Type B pancreatic cell (in vitro differentiated cells): ENCODE data around the gene IRS2. TPM values are rescaled to one million over a fixed set of nuclear protein-coding genes. Genes with fewer than 3 reads are reported as not detected.
A peak's percentile ranks its signal among the peaks of the same experiment; 100 is the strongest.

Experiments used
- DNase-seq: peaks from one replicate; pipeline ENCODE4 v3.0.0; 2021; ENCODE audit warnings: mixed read lengths; ENCODE audit not compliant: unreplicated experiment; ENCODE audit errors: extremely low spot score
- H3K27ac Mint-ChIP-seq: 2 replicates; pipeline ENCODE4 v1.8.0; 2021; ENCODE audit warnings: mild to moderate bottlenecking, mixed read lengths
- H3K27me3 Mint-ChIP-seq: 2 replicates; pipeline ENCODE4 v1.8.0; 2021; ENCODE audit warnings: mixed read lengths
- H3K36me3 Mint-ChIP-seq: 2 replicates; pipeline ENCODE4 v1.8.0; 2021; ENCODE audit warnings: mixed read lengths
- H3K4me1 Mint-ChIP-seq: one replicate; pipeline ENCODE4 v1.8.0; 2021; ENCODE audit warnings: mixed read lengths; ENCODE audit not compliant: unreplicated experiment
- H3K4me3 Mint-ChIP-seq: 2 replicates; pipeline ENCODE4 v1.8.0; 2021; ENCODE audit warnings: mild to moderate bottlenecking, mixed read lengths
- H3K9me3 Mint-ChIP-seq: 2 replicates; pipeline ENCODE4 v1.8.0; 2021; ENCODE audit warnings: mixed read lengths
- total RNA-seq: library from RNA; stranded (reverse); gene quantifications from 2 replicates; pipeline ENCODE4 v1.2.1, GENCODE V29; 2021; ENCODE audit warnings: low replicate concordance
- TF ChIP-seq, protein P1 (sequence below): fragments of 200-600 bp; sonication (generic); conservative IDR thresholded peaks from 2 replicates; pipeline ENCODE4 v1.5.0; 2021; ENCODE audit warnings: antibody characterized with exemption, mild to moderate bottlenecking

IRS2 gene
- total RNA-seq, 1 donor from 2014 or later: 19.4 TPM

DNA sequence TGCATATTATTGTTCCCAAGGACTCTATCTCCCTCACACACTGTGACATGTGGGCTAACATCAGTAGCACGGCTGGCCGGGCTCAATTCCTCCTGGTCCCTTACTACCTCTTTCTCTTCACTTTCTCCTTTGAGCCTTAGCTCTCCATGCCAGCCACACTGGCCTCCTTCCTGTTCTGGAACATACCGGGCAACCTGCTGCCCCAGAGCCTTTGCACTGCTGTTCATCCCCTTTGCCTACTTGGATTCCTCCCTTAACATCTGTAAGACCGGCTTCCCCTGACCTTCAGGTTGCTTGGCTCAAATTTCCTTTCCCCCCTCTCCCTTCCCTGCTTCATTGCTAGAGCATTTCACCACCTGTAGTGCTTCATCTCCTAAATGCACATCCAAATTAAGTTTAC lies 17.1 kb downstream of the IRS2 start:
- Mint-ChIP-seq H3K36me3 (peaks cover 36% of the 10 kb centered on the region), H3K4me1 (peaks cover 17% of the 10 kb centered on the region), H3K27me3 (no peaks in the 10 kb centered on the region), H3K4me3 (no peak overlapping the region), H3K9me3 (peaks cover 5% of the 10 kb centered on the region), H3K27ac (no peak overlapping the region)
- DNase-seq: no peak
- TF ChIP-seq, protein P1, sequence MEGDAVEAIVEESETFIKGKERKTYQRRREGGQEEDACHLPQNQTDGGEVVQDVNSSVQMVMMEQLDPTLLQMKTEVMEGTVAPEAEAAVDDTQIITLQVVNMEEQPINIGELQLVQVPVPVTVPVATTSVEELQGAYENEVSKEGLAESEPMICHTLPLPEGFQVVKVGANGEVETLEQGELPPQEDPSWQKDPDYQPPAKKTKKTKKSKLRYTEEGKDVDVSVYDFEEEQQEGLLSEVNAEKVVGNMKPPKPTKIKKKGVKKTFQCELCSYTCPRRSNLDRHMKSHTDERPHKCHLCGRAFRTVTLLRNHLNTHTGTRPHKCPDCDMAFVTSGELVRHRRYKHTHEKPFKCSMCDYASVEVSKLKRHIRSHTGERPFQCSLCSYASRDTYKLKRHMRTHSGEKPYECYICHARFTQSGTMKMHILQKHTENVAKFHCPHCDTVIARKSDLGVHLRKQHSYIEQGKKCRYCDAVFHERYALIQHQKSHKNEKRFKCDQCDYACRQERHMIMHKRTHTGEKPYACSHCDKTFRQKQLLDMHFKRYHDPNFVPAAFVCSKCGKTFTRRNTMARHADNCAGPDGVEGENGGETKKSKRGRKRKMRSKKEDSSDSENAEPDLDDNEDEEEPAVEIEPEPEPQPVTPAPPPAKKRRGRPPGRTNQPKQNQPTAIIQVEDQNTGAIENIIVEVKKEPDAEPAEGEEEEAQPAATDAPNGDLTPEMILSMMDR: no peak

DNA sequence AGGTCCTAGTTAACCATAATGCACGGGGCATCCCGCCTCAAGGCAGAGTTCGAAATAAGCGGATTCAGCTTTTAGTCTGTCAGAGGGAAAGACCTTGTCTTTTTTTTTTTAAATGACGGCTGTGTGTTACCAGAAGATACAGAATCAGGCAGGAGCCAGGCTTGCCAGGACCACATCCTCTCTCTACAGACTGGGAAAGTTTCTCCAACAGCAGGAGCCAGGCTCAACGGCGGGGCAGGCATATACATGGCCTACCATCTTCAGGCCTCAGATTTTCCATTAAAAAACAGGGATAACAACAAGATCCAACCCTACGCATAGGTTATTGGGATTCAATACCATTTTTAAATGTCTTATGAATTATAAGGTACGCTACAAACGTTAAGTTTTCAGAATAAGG lies 17.8 kb downstream of the IRS2 start:
- Mint-ChIP-seq H3K36me3 (peaks cover 29% of the 10 kb centered on the region), H3K27ac (no peak overlapping the region)

DNA sequence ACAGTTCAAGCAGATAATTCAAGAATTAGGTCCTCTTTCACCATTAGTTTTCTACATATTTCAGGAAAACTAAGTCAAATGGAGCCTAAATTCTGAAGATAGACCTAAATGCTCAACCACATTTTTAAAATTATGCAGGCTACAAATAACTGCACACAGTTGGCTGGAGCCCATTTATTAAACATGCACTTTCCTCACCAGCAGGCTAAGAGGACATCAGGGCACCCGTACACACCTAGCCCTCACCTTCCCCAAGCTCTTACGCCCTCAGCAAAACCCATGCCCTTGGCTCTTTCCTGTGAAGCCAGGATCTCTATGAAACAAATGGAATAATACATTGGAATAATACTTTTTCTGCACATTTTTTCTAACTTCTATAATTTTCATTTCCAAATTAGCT lies 18.2 kb downstream of the IRS2 start:
- no peaks in the 10 kb centered on the region for H3K9me3 Mint-ChIP-seq
- DNase-seq: no peak
- no peak overlapping the region for H3K27ac Mint-ChIP-seq
- no peak overlapping the region for H3K4me3 Mint-ChIP-seq
- TF ChIP-seq, protein P1: no peak
- H3K27me3 Mint-ChIP-seq: no peaks in the 10 kb centered on the region
- H3K36me3 Mint-ChIP-seq: peaks cover 25% of the 10 kb centered on the region
- H3K4me1 Mint-ChIP-seq: peaks cover 15% of the 10 kb centered on the region

More for the DNA sequence above, 17.8 kb downstream of the IRS2 start:
- no peak for DNase-seq
- Mint-ChIP-seq H3K9me3 (peaks cover 4% of the 10 kb centered on the region), H3K4me1 (peaks cover 17% of the 10 kb centered on the region), H3K27me3 (no peaks in the 10 kb centered on the region), H3K4me3 (no peak overlapping the region)
- TF ChIP-seq, protein P1: no peak

DNA sequence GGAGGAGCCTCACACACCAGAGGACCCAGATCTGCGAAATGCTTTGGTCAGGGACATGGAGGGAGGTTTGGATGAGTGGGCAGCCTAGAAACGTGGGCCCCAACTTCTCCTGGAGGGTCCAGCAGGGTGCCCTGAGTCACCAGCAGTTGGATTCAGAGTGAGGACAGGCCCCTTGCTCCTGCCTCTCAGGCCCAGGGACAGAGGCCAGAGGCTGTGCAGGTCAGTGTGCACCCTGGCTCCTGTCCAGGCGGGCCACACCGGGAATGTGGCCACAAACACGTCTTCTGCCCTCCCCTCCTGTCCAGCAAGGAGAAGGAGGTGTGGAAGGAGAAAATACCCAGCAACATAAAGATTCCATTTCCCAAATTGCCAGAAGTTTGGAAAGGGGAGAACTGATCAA lies 19.4 kb downstream of the IRS2 start:
- no peak overlapping the region for H3K4me3 Mint-ChIP-seq
- H3K27ac Mint-ChIP-seq: no peak overlapping the region
- peaks cover 23% of the 10 kb centered on the region for H3K4me1 Mint-ChIP-seq
- DNase-seq: no peak
- peaks cover 25% of the 10 kb centered on the region for H3K36me3 Mint-ChIP-seq
- no peaks in the 10 kb centered on the region for H3K27me3 Mint-ChIP-seq
- TF ChIP-seq, protein P1: no peak
- no peaks in the 10 kb centered on the region for H3K9me3 Mint-ChIP-seq

DNA sequence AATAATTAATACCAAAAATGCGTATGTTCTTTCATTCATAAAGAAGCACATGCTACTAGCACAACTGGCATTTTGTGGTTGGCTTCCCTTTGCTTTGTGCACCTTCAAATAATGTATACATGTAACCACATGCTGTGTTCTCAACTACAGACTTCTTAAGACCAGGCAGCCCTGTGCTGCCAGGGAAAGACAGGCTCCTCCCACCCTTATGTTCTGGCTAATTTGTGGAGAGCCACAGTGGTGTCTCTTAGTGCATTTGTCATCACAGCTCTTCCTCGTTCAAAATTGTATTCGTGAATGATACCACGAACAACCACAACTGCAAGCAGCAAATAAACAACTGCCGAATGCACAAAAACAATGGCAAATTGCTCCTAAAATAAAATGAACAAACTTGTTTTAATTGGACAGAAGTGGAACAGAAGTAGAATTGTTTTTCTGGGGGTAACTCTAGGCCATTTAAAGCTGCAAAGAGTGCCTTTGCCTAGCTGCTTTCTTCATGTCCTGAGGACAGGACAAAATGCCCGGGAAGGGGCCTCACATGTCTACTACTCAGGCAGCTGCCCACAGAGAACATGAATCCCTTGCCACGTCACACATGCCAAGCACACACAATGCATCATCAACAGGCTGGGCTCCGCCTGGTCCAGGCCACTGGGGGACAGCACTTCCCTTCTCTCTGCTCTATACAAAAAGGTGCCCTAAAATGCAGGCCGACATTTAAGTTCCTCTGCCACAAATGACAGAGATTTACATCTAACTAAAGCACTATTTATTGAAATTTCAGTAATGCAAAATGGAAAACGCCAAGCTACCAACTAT lies 21.7 kb downstream of the IRS2 start:
- TF ChIP-seq, protein P1: no peak

More for the DNA sequence above, 21.7 kb downstream of the IRS2 start:
- Mint-ChIP-seq H3K27me3 (no peaks in the 10 kb centered on the region), H3K27ac (peak overlapping the region; percentile 39), H3K4me1 (peaks cover 36% of the 10 kb centered on the region), H3K4me3 (no peak overlapping the region), H3K36me3 (peaks cover 9% of the 10 kb centered on the region), H3K9me3 (no peaks in the 10 kb centered on the region)
- DNase-seq: no peak
